ENCODE data around the gene NR6A1.

NR6A1 gene

DNA sequence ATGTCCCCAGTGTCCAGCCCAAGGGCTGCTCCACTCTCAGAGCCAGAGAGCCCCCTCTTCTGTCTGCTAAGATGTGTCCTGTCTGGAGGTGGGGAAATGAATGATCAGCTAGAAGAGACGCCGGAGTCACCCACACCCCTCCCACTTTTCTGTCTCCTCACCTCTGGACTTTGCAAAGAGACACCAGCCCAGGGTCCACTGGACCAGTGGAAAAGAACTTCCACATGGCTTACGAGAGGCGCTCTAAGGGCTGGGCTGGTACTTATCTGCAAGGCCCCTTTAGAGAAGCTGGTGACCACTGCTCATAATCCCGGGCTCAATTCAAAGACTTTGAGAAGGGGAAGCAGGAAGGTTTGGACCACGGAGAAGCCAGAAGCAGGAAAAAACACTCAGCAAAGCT lies 273.1 kb downstream of the NR6A1 start:
- no peaks in the 10 kb centered on the region for H3K9me3 ChIP-seq (ENCODE audit: control insufficient read depth, low read length)
- no peaks in the 10 kb centered on the region for H3K4me1 ChIP-seq (ENCODE audit: control insufficient read depth, insufficient read depth, low read length)
- H3K9ac ChIP-seq (ENCODE audit: low read length): no peak overlapping the region
- H3K4me3 ChIP-seq (ENCODE audit: low read length): no peak overlapping the region
- H3K27me3 ChIP-seq (ENCODE audit: control insufficient read depth, insufficient read depth, low read length): peaks cover 49% of the 10 kb centered on the region
- H3K36me3 ChIP-seq (ENCODE audit: control insufficient read depth, insufficient read depth, low read length): no peaks in the 10 kb centered on the region

DNA sequence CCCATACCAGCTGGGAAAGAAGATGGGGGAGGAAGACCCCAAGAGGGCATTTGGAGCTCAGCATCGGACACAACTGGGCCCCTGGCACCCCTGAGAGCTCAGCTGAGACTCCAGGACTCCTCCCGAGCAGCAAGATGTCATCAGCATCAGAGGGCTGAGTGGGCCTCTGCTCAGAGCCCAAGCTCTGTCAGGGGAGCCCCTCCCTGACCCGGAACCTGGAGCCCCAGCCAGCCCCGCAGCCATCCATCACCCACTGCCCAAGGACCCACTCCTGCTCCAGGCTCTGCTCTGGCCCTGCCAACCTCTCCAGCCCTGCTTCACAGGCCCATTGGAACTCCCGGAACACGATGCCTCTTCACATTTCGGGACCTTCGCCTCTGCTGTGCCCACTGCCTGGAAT lies 273.7 kb downstream of the NR6A1 start:
- H3K36me3 ChIP-seq (ENCODE audit: control insufficient read depth, insufficient read depth, low read length): no peaks in the 10 kb centered on the region
- no peaks in the 10 kb centered on the region for H3K9me3 ChIP-seq (ENCODE audit: control insufficient read depth, low read length)
- H3K4me1 ChIP-seq (ENCODE audit: control insufficient read depth, insufficient read depth, low read length): no peaks in the 10 kb centered on the region
- no peak overlapping the region for H3K4me3 ChIP-seq (ENCODE audit: low read length)
- peaks cover 43% of the 10 kb centered on the region for H3K27me3 ChIP-seq (ENCODE audit: control insufficient read depth, insufficient read depth, low read length)
- H3K9ac ChIP-seq (ENCODE audit: low read length): no peak overlapping the region

DNA sequence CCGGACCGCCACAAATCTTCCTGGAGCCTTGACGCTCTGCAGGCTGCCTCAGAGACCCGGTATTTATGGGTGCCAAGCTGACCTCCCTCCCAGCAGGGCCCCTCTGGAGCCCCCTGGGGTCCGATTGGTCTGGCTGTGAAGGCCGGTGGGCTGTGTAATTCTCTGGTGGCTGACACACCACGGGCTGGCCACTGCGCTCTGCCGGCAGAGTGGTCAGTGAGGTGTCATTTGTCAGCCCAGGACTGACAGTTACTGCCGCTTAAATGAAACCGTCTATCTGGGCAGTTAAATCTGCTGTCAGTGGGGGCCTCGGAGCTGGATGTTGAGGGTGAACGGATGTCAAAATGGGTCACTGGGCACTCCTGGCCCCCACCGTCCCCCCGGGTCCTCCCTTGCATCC lies 274.6 kb downstream of the NR6A1 start:
- Histone ChIP-seq H3K27me3 (ENCODE audit: control insufficient read depth, insufficient read depth, low read length) (peaks cover 33% of the 10 kb centered on the region), H3K4me3 (ENCODE audit: low read length) (no peak overlapping the region), H3K9ac (ENCODE audit: low read length) (no peak overlapping the region), H3K9me3 (ENCODE audit: control insufficient read depth, low read length) (no peaks in the 10 kb centered on the region), H3K4me1 (ENCODE audit: control insufficient read depth, insufficient read depth, low read length) (no peaks in the 10 kb centered on the region), H3K36me3 (ENCODE audit: control insufficient read depth, insufficient read depth, low read length) (no peaks in the 10 kb centered on the region)

DNA sequence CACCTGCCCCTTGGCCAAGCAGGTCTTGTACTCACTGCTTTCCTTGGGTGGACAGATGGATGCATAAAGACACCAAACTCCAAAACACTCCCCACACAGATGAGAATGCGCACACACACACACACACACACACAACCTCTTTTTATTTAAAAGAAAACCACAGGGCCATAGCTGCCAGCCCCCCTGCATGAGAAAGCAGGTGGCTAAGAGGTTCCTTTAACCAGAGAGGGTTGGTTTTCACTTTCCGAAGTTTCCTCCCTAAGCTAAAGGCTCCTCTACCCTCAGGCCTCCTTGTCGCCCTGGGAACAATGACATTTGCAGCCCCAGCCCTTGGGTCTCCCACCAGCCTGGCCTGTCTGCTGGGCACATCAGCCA lies 275.0 kb downstream of the NR6A1 start:
- Histone ChIP-seq H3K4me3 (ENCODE audit: low read length) (no peak overlapping the region), H3K27me3 (ENCODE audit: control insufficient read depth, insufficient read depth, low read length) (peaks cover 29% of the 10 kb centered on the region), H3K36me3 (ENCODE audit: control insufficient read depth, insufficient read depth, low read length) (no peaks in the 10 kb centered on the region), H3K9me3 (ENCODE audit: control insufficient read depth, low read length) (no peaks in the 10 kb centered on the region), H3K9ac (ENCODE audit: low read length) (no peak overlapping the region), H3K4me1 (ENCODE audit: control insufficient read depth, insufficient read depth, low read length) (no peaks in the 10 kb centered on the region)

DNA sequence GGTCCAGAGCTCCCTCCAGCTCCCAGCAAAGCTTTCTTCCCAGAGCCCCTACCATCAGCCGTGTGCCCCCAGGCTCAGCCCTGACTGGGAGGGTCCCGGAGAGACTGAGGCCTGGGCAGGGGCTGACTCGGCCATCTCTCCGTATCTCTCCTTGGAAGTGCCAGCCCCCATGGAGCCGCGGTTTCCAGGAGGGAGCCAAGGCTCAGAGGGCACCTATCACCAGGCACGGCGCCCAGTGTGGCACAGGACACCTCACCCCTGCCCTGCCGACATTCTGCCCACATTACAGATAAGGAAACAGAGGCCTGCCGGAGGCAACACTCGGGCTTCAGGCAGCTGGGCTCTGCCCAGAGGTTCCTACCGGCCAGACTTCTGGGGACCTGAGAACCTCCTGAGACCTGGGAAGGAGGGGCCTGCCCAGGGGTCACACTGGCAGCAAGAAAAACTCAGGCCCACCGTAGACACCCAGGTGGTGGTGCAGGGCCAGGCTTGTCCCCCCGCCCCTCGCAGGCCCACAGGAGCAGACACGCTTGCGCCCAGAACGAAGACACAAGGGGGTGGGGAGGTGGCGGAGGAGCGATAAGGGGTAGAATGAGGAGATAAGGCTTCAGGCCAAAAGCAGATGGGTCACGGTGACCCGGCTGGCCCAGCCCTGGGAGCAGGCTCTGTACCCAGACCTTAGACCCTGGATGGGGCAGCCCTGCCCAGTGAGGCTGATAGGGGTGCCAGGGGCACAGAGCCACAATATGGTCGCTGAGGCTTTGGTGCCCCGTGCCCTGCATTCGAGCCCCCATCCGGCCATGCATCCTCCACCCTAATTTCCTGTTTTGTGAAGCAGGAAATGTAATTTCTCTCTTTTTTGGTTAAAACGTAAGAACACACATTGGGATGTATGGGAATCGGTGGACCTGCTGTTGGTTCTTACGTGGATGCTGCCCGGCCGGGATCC lies 275.7 kb downstream of the NR6A1 start:
- Histone ChIP-seq H3K27me3 (ENCODE audit: control insufficient read depth, insufficient read depth, low read length) (peaks cover 27% of the 10 kb centered on the region), H3K4me3 (ENCODE audit: low read length) (no peak overlapping the region), H3K36me3 (ENCODE audit: control insufficient read depth, insufficient read depth, low read length) (no peaks in the 10 kb centered on the region), H3K9me3 (ENCODE audit: control insufficient read depth, low read length) (no peaks in the 10 kb centered on the region), H3K9ac (ENCODE audit: low read length) (no peak overlapping the region), H3K4me1 (ENCODE audit: control insufficient read depth, insufficient read depth, low read length) (no peaks in the 10 kb centered on the region)

DNA sequence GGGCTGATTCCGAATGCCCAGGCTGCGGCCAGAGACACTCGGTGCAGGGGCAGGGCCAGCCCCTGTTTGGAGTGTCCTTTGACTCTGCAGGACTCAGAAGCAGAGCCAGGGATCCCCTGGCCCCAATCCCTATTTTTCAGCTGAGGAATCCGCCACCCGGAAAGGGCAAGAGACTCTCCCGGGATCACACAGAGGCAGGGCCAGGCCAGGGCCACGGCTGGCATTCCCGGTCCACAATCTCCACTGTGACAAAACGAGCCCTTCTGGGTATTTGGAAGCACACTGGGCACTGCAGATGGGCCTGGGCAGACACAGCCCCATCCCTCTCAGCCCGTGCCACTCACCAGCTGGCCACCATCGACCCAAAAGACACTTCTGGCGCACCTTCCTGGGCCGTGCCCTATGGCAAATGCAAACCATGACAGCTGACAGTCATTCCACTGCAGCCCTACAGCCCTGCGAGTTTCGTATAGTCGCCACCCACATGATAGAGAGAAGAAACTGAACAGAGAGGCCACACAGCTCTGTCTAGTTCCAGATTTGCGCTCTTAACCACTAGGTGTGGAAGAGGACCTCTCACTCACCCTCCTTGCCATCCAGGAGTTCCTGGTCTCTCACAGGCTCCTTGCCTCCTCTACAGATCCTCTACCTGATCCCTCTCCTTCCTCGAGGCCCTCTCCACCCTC lies 277.2 kb downstream of the NR6A1 start:
- Histone ChIP-seq H3K27me3 (ENCODE audit: control insufficient read depth, insufficient read depth, low read length) (peaks cover 28% of the 10 kb centered on the region), H3K4me1 (ENCODE audit: control insufficient read depth, insufficient read depth, low read length) (no peaks in the 10 kb centered on the region), H3K4me3 (ENCODE audit: low read length) (no peak overlapping the region), H3K9ac (ENCODE audit: low read length) (no peak overlapping the region), H3K36me3 (ENCODE audit: control insufficient read depth, insufficient read depth, low read length) (no peaks in the 10 kb centered on the region), H3K9me3 (ENCODE audit: control insufficient read depth, low read length) (no peaks in the 10 kb centered on the region)

DNA sequence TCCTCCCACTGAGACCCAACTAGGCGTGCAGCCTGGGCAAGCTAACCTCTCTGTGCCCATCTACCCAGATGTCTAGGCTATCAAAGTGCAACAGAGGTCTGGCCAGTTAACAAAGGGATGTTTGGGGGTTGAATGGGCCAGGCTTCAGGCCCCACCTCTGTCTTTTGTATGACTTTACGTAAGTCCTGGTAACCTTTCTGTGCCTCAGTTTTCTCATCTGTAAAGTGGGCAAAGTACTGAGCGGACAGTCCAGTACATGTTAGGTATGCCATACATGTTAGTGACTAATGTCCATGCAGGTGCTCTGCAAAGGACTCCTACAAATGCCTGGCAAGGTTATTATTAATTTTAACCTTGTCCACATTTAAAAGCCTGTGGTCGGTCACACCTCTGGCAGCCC lies 277.9 kb downstream of the NR6A1 start:
- no peak overlapping the region for H3K9ac ChIP-seq (ENCODE audit: low read length)
- no peak overlapping the region for H3K4me3 ChIP-seq (ENCODE audit: low read length)
- H3K36me3 ChIP-seq (ENCODE audit: control insufficient read depth, insufficient read depth, low read length): no peaks in the 10 kb centered on the region
- no peaks in the 10 kb centered on the region for H3K4me1 ChIP-seq (ENCODE audit: control insufficient read depth, insufficient read depth, low read length)
- no peaks in the 10 kb centered on the region for H3K9me3 ChIP-seq (ENCODE audit: control insufficient read depth, low read length)
- H3K27me3 ChIP-seq (ENCODE audit: control insufficient read depth, insufficient read depth, low read length): peaks cover 34% of the 10 kb centered on the region

DNA sequence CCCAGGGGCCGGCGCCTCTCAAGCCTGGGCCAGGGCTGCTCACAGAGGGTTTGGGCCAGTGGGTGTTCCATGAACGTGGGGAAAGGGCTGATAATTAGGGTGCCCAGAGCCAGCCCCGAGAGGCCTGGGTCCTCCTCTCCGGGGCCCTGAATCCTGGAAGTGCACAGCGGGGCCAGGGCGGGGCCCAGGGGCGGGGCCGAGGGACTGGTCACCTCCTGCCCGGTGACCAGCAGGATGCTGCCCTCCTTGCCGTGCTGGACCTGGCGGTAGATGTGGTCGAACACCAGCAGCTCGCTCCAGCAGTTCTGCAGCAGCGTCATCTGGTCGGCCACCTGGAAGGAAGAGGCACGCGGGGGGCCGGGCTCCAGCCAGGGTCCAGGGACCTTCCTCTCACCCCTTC lies 278.3 kb downstream of the NR6A1 start:
- H3K27me3 ChIP-seq (ENCODE audit: control insufficient read depth, insufficient read depth, low read length): peaks cover 38% of the 10 kb centered on the region
- no peaks in the 10 kb centered on the region for H3K4me1 ChIP-seq (ENCODE audit: control insufficient read depth, insufficient read depth, low read length)
- H3K36me3 ChIP-seq (ENCODE audit: control insufficient read depth, insufficient read depth, low read length): no peaks in the 10 kb centered on the region
- no peak overlapping the region for H3K4me3 ChIP-seq (ENCODE audit: low read length)
- no peak overlapping the region for H3K9ac ChIP-seq (ENCODE audit: low read length)
- H3K9me3 ChIP-seq (ENCODE audit: control insufficient read depth, low read length): no peaks in the 10 kb centered on the region

DNA sequence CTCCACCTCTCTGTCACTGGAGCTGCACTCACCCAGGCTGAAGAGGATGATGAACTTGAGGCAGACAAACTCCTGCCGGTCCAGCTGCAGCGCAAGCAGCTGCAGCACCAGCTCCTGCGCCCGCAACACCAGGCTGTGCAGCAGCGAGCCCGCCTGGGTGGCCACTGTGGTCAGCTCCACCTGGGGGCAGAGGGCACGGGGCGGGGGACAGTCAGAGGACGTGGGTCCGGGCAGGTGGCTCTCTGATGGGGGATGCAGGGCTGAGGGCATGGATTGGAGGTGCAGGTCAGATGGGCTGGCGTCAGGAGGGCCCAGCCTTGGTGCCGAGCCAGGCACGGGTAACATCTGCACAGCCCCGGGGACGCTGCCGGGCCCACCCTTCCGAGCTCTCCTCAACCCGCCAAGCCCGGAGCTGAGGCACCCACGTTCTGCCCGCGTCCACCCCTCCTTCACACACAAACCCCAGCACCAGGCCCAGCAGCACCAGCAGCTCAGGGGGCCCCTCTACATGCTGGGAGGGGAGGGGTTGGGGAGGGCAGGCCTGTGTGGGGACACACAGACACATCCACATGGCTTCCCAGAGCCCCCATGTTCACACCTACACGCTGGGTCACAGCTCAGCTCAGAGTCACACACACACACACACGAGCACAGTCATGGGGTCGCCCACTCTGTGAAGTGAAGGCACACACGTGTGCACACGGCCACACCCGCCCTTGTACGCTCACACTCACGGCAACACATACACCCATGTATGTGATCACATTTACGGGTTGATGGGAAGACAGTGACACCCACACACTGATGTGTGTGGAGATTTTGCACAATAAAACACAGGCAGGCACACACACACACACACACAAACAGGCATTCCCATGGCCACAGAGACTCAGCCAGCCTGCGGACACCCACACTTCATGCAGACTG lies 279.8 kb downstream of the NR6A1 start:
- peaks cover 48% of the 10 kb centered on the region for H3K27me3 ChIP-seq (ENCODE audit: control insufficient read depth, insufficient read depth, low read length)
- H3K36me3 ChIP-seq (ENCODE audit: control insufficient read depth, insufficient read depth, low read length): no peaks in the 10 kb centered on the region
- no peak overlapping the region for H3K4me3 ChIP-seq (ENCODE audit: low read length)
- H3K4me1 ChIP-seq (ENCODE audit: control insufficient read depth, insufficient read depth, low read length): no peaks in the 10 kb centered on the region
- no peaks in the 10 kb centered on the region for H3K9me3 ChIP-seq (ENCODE audit: control insufficient read depth, low read length)
- H3K9ac ChIP-seq (ENCODE audit: low read length): no peak overlapping the region

DNA sequence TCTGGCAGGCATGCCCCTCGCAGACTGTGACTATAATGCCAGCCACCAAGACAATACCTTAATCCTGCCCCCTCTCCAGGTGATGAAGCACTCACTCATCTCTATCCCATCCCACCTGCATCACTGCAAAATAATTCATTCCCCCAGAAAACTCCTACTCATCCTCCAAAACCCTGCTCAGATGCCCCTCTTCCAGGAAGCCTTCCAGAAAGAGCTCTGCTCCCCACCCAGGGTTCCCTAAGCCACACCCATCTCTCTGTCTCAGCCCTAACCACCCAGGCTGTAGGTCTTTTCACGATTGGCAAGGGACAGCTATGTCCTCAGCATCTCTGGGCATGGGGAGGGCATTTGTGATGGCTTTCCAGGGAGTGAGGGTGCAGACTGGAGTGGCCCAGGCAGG lies 281.1 kb downstream of the NR6A1 start:
- no peaks in the 10 kb centered on the region for H3K4me1 ChIP-seq (ENCODE audit: control insufficient read depth, insufficient read depth, low read length)
- no peaks in the 10 kb centered on the region for H3K36me3 ChIP-seq (ENCODE audit: control insufficient read depth, insufficient read depth, low read length)
- no peak overlapping the region for H3K9ac ChIP-seq (ENCODE audit: low read length)
- peaks cover 52% of the 10 kb centered on the region for H3K27me3 ChIP-seq (ENCODE audit: control insufficient read depth, insufficient read depth, low read length)
- H3K4me3 ChIP-seq (ENCODE audit: low read length): no peak overlapping the region
- H3K9me3 ChIP-seq (ENCODE audit: control insufficient read depth, low read length): no peaks in the 10 kb centered on the region

DNA sequence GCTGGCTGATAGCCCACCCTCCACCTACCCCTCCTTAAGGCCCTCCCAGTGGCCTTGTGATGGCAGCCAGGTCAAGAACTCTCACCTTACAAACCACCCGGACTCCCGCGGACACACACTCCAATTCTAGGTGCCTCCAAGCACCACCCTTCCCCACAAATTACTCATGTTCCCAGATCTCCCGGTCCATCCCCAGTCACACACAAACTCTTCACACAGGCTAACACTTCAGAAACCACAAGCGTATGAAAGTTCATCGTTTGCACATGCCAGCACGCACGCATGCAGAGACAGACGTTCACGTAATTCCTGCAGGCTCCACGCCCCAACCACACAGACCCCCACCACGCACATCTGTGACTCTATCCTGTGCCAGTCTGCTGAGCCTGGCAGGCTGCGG lies 281.9 kb downstream of the NR6A1 start:
- Histone ChIP-seq H3K27me3 (ENCODE audit: control insufficient read depth, insufficient read depth, low read length) (peaks cover 49% of the 10 kb centered on the region), H3K36me3 (ENCODE audit: control insufficient read depth, insufficient read depth, low read length) (no peaks in the 10 kb centered on the region), H3K9me3 (ENCODE audit: control insufficient read depth, low read length) (no peaks in the 10 kb centered on the region), H3K9ac (ENCODE audit: low read length) (no peak overlapping the region), H3K4me1 (ENCODE audit: control insufficient read depth, insufficient read depth, low read length) (no peaks in the 10 kb centered on the region), H3K4me3 (ENCODE audit: low read length) (no peak overlapping the region)

Data from mucosa of stomach (tissue), 1 donor.